Activated CD4-positive, alpha-beta T cell treated with anti-CD3 and anti-CD28 coated beads, Interleukin-2, Interleukin-6, amounts not matched to agents 100 ng/mL and 50 ng/mL, durations not matched to agents 16 hours and 8 hours (primary cell): ENCODE results near the gene WASL.
"Not testable (repeated sequence)": the region's sequence is repeated elsewhere in the genome, so short reads cannot be mapped to it uniquely, and the experiment has no call there.

Experiments used
- DNase-seq: peaks from one replicate; pipeline ENCODE4 v3.0.0-alpha.2; 2020

Gene WASL

DNA sequence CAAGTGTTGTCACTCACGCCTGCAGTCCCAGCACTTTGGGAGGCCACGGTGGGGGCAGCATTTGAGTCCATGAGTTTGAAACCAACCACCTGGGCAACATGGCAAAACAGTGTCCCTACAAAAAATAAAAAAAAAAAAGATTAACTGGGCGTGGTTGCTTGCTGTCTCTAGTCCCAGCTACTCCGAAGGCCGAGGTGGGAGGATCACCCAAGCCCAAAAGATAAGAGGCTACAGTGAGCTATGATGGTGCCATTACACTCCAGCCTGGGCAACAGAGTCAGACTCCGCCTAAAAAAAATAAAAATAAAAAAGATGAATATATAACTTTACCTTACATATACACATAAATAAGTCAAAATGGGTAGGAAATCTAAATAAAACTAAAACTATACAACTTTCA lies 95.6 kb downstream of the WASL start:
- no peak for DNase-seq

DNA sequence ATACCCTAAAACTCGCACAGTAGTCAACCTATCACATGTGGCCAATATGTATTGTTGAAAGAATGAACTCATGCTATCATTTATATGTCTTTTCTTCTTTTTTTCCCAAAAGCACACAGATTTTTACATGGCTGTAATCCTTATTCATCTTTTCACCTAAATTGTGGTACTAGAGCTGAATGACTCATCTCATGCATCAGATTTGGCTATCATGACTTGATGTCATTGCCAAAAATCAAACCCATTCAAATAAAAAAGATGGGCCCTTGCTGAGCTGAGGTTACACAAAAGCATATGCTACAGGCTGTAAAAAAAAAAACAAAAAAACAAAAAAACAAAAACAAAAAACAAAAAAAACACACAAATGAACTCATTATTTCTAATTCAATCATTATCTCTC lies 96.4 kb downstream of the WASL start:
- no peak for DNase-seq

DNA sequence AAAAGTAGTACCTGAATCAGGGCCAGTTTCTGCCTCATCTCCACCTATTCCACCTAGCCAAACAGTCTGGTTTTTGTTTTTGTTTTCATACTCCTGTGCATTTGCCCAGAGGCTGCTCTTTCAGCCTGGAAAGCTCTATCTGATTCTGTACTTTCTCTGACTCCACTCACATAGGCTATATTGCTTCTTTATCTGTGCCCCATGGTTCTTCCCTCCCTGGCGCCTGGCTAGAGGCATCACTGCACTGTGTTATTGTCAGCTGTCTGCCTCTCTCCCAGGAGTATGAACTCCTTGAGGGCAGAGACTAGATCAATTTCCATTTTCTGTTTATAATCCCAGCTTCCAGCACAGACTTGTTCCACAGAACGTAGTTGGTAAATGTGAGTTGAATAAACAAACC lies 98.2 kb downstream of the WASL start:
- DNase-seq = no peak

- no peak for DNase-seq
Observed at GRCh38 chr7:123649964-123650363, 98.8 kb downstream of the WASL start.

DNA sequence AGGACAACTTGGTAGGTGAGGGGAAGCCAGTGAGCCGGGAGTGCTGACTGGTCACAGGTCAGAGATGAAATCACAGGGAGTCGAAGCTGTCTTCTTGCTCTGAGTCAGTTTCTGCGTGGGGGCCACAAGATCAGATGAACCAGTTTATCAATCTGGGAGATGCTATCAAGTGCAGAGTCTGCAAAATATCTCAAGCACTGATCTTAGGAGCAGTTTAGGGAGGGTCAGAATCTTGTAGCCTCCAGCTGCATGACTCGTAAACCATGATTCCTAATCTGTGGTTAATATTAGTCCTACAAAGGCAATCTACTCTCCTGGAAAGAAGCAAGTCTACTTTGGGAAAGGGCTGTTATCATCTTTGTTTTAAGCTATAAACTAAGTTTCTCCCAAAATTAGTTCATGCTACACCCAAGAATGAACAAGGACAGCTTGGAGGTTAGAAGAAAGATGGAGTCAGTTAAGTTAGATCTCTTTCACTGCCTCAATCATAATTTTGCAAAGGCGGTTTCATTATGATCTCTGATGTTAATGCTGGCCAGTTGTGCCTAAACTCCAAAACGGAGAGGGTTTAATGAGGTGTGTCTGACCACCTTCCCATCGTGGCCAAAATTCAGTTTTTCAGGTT lies 101.6 kb downstream of the WASL start:
- no peak for DNase-seq

- DNase-seq = no peak
Observed at GRCh38 chr7:123645516-123645915, 103.3 kb downstream of the WASL start.

DNA sequence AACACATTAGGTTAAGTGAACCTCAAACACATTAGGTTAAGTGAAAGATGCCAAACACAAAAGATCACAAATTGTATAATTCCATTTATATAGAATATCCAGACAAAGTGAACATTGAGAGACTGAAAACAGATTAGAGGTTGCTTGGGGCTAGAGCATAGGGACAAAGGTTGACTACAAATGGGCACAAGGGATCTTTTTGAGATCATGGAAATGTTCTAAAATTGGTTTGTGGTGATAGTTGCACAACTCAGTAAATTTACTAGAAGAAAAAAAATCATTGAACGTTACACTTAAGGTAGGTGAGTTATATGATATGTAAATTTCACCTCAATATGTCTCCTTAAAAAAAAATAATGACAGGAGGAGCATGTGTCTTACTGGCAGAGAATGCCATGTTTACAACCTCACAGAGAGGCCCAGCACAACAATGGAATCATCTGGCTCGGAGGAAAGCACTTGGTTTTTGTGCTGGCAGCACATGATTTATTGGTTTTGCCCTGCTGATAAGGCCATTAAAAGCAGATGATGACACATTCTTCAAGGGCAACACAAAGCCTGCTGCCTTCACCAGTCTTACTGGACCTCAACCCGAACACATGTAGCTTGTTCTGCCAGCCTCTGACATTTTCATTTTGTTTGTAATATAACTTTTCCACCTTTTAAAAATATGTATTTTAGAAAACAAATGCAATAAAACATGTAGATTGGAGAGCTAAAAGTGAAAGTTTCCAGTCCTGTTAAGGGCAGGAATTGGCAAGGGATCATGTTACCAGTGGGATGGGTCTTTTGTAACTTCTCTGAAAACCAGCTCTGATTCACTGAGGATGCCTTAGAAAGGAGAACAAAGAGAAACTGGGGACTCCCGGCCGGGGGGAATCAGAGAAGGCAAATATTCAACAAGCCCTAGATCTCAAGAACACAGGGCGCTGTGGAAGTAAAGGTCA lies 105.0 kb downstream of the WASL start:
- no peak for DNase-seq

- DNase-seq = no peak
Observed at GRCh38 chr7:123641901-123642300, 106.9 kb downstream of the WASL start.

DNA sequence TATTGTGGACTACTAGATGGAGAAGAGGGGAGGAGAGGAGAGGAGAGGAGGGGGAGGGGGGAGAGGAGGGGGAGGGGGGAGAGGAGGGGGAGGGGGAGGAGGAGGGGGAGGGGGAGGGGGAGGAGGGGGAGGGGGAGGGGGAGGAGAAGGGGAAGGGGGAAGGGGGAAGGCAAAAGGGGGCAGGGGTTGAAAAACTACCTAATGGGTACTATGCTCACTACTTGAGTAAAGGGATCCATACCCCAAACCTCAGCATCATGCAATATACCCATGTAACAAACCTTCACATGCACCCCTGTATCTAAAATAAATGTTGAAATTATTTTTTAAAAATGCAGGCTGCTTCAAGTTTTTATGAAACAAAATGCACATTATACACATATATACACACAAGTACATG lies 108.2 kb downstream of the WASL start:
- DNase-seq = no peak

DNA sequence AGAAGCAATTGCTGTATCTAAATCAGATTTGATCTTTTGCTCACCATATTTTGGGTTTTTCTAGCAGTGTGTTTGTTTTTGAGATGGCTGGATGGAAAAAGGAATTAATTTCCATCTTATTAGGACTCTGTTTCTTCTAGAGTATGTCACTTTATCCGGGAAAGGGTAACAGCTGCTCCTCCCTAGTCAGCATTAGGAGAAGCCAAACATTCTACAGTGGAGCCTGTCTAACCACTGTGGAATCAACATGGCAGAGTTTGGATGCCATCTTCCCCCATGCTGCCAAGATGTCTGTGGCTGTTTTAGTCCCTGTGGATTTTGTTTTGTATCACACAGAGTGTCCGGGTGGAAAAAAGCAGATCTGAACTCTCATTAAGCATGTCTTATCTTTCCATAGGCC lies 109.2 kb downstream of the WASL start:
- DNase-seq = no peak

GRCh38 chr7:123637878-123638277 lies 110.9 kb downstream of the WASL start:
- DNase-seq = no peak

DNA sequence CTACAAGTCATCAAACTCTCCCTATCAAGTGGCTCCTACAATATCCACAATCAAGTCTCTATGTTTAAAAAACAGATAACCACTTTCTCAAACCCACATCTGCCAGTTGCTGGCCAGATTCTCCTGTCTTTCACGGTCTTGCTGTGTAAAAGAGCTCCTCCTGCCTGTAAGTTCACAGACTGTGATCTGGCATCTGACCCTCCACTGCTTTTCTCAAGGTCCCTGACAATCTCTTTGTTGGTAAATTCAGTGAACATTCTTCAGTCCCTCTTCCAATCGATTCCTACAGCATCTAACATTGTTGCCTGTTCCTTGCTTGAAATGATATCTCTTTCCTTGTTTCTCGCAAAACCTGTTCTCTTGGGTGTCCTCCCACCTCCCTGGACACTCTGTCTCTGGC lies 111.6 kb downstream of the WASL start:
- DNase-seq = no peak

GRCh38 chr7:123635551-123636359 lies 113.0 kb downstream of the WASL start:
- no peak for DNase-seq

- DNase-seq = not testable (repeated sequence)
Observed at GRCh38 chr7:123634011-123634573, 114.7 kb downstream of the WASL start.

GRCh38 chr7:123633553-123633952 lies 115.2 kb downstream of the WASL start:
- DNase-seq = no peak

GRCh38 chr7:123632808-123633207 lies 116.0 kb downstream of the WASL start:
- DNase-seq = no peak
